ELF-1 (cell line): ENCODE data around the gene DCAF6.
"Not testable (repeated sequence)": the region's sequence is repeated elsewhere in the genome, so short reads cannot be mapped to it uniquely, and the experiment has no call there.

Experiments
- DNase-seq: peaks from one replicate; pipeline ENCODE4 v3.0.0-alpha.2; 2016; ENCODE audit warnings: low read depth, low spot score

DCAF6 gene

GRCh38 chr1:168009322-168009721 lies 72.8 kb downstream of the DCAF6 start:
- DNase-seq = no peak

- DNase-seq = peak; percentile 6
These were observed 82.9 kb downstream of the DCAF6 start for GRCh38 chr1:168019407-168019806.

- no peak for DNase-seq
These were observed 94.7 kb downstream of the DCAF6 start for GRCh38 chr1:168031198-168031597.

GRCh38 chr1:168031627-168032026 lies 95.1 kb downstream of the DCAF6 start:
- no peak for DNase-seq

- no peak for DNase-seq
These were observed 95.5 kb downstream of the DCAF6 start for GRCh38 chr1:168032029-168032428.

- no peak for DNase-seq
These were observed 98.9 kb downstream of the DCAF6 start for GRCh38 chr1:168035345-168035744.

GRCh38 chr1:168042362-168042761 lies 105.9 kb downstream of the DCAF6 start:
- no peak for DNase-seq

GRCh38 chr1:168045311-168045710 lies 108.8 kb downstream of the DCAF6 start:
- DNase-seq = no peak

GRCh38 chr1:168050307-168050706 lies 113.8 kb downstream of the DCAF6 start:
- DNase-seq = no peak

GRCh38 chr1:168050880-168051279 lies 114.4 kb downstream of the DCAF6 start:
- no peak for DNase-seq

GRCh38 chr1:168053681-168054080 lies 117.2 kb downstream of the DCAF6 start:
- DNase-seq = no peak

- no peak for DNase-seq
These were observed 117.6 kb downstream of the DCAF6 start for GRCh38 chr1:168054117-168054516.

- DNase-seq = not testable (repeated sequence)
These were observed 119.7 kb downstream of the DCAF6 start for GRCh38 chr1:168056152-168056551.

- no peak for DNase-seq
These were observed 120.9 kb downstream of the DCAF6 start for GRCh38 chr1:168057355-168057754.

GRCh38 chr1:168057921-168058320 lies 121.4 kb downstream of the DCAF6 start:
- no peak for DNase-seq

- DNase-seq = no peak
These were observed 127.7 kb downstream of the DCAF6 start for GRCh38 chr1:168064216-168064615.

- no peak for DNase-seq
These were observed 129.0 kb downstream of the DCAF6 start for GRCh38 chr1:168065506-168065905.

- no peak for DNase-seq
These were observed 132.9 kb downstream of the DCAF6 start for GRCh38 chr1:168069384-168069783.

GRCh38 chr1:168079761-168080160 lies 143.3 kb downstream of the DCAF6 start:
- DNase-seq = no peak

- DNase-seq = no peak
These were observed 145.0 kb downstream of the DCAF6 start for GRCh38 chr1:168081373-168082007.

GRCh38 chr1:168082008-168082876 lies 145.8 kb downstream of the DCAF6 start:
- peak; percentile 89 for DNase-seq

- DNase-seq = no peak
These were observed 147.2 kb downstream of the DCAF6 start for GRCh38 chr1:168083456-168084325.
